ENCODE measurements around the gene SEZ6L. TPM values are rescaled to one million over a fixed set of nuclear protein-coding genes. Genes with fewer than 3 reads are reported as not detected.

The SEZ6L gene
- total RNA-seq, 2 donors from 2014 or later: 0.07 to 0.12 TPM

GRCh38 chr22:26281941-26282340 lies 112.7 kb downstream of the SEZ6L start:
- H3K9me3 ChIP-seq: no peaks in the 10 kb centered on the region
- no peak for TF ChIP-seq CTCF (IDR thresholded peaks at IDR 0.05)
- no peaks in the 10 kb centered on the region for H3K27me3 ChIP-seq
- H3K4me3 ChIP-seq: no peak overlapping the region
- H3K36me3 ChIP-seq: no peaks in the 10 kb centered on the region
- no peak for DNase-seq (ENCODE audit: low spot score)
- no peaks in the 10 kb centered on the region for H3K4me1 ChIP-seq
- no peak overlapping the region for H3K27ac ChIP-seq

- no peaks in the 10 kb centered on the region for H3K27me3 ChIP-seq
- no peak for DNase-seq (ENCODE audit: low spot score)
- no peak overlapping the region for H3K4me3 ChIP-seq
- H3K27ac ChIP-seq: no peak overlapping the region
- H3K4me1 ChIP-seq: no peaks in the 10 kb centered on the region
- no peaks in the 10 kb centered on the region for H3K9me3 ChIP-seq
- no peaks in the 10 kb centered on the region for H3K36me3 ChIP-seq
- no peak for TF ChIP-seq CTCF (IDR thresholded peaks at IDR 0.05)
Observed at GRCh38 chr22:26283330-26283729, 114.1 kb downstream of the SEZ6L start.

GRCh38 chr22:26285632-26286031 lies 116.4 kb downstream of the SEZ6L start:
- Histone ChIP-seq H3K4me3 (no peak overlapping the region), H3K27ac (no peak overlapping the region), H3K36me3 (no peaks in the 10 kb centered on the region), H3K9me3 (no peaks in the 10 kb centered on the region), H3K27me3 (no peaks in the 10 kb centered on the region), H3K4me1 (no peaks in the 10 kb centered on the region)
- TF ChIP-seq CTCF (IDR thresholded peaks at IDR 0.05): no peak
- DNase-seq (ENCODE audit: low spot score): no peak

GRCh38 chr22:26286091-26286820 lies 117.0 kb downstream of the SEZ6L start:
- no peaks in the 10 kb centered on the region for H3K36me3 ChIP-seq
- H3K27ac ChIP-seq: no peak overlapping the region
- no peak for DNase-seq (ENCODE audit: low spot score)
- H3K9me3 ChIP-seq: no peaks in the 10 kb centered on the region
- no peak overlapping the region for H3K4me3 ChIP-seq
- no peak for TF ChIP-seq CTCF (IDR thresholded peaks at IDR 0.05)
- no peaks in the 10 kb centered on the region for H3K27me3 ChIP-seq
- H3K4me1 ChIP-seq: no peaks in the 10 kb centered on the region

- DNase-seq (ENCODE audit: low spot score): no peak
- Histone ChIP-seq H3K4me3 (no peak overlapping the region), H3K9me3 (no peaks in the 10 kb centered on the region), H3K36me3 (no peaks in the 10 kb centered on the region), H3K27ac (no peak overlapping the region), H3K27me3 (no peaks in the 10 kb centered on the region), H3K4me1 (no peaks in the 10 kb centered on the region)
- TF ChIP-seq CTCF (IDR thresholded peaks at IDR 0.05): no peak
Observed at GRCh38 chr22:26287382-26288225, 118.3 kb downstream of the SEZ6L start.
